Measurements from ENCODE around the gene CSGALNACT2.

The CSGALNACT2 gene

DNA sequence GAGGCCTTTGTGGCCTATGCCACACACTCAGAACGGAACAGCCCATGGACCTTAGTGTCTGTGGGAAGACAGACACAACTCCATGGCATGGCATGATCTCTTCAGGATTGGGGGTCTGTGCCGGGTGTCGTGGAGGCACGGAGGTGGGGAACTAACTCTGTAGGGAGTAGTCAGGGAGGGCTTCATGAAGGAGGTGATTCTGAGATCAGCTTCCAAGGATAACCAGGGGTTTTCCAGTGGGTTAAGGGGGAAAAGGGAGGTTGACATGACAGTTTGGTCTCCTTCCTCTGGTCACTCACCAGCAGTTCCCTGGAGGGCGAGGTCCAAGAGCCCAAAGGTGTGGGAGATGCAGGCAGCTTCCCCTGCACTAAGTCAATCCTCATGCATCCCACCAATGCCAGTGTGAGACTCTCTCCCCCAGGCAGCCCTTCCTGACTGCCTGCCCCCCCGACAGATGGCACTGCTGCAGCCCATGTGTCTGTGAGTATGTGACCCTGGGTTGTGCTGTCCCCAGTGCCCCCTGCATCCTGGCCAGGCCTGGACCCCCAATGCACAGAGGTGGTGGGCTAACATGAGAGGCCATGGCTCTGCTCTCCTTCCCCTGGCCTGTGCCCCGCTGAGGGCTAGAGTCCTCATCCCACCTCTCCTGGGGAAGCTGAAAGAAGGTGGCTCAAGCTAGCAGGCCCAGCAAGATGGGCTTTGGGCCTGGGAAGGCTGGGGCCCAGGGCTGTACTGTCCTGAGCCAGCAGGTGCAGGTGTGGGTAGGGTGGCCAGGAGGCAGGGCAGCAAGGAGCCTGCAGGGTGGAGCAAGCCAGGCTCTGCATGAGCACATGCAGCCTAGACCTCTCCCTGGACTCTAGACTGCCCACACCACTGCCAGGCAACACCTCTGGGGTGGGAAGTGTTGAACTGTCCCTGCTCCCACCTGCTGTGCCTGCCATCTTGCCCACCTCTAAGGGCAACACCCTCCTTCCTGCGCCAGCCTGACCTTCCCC is 88.9 kb downstream of the CSGALNACT2 start:
- DNase-seq (ENCODE audit: low read depth in 4 of 4, low spot score in 1 of 4) = no peak

- DNase-seq (ENCODE audit: low read depth in 4 of 4, low spot score in 1 of 4) = no peak
These were observed 89.9 kb downstream of the CSGALNACT2 start for GRCh38 chr10:43227911-43228782.

GRCh38 chr10:43228783-43229207 is 90.5 kb downstream of the CSGALNACT2 start:
- no peak for DNase-seq (ENCODE audit: low read depth in 4 of 4, low spot score in 1 of 4)

DNA sequence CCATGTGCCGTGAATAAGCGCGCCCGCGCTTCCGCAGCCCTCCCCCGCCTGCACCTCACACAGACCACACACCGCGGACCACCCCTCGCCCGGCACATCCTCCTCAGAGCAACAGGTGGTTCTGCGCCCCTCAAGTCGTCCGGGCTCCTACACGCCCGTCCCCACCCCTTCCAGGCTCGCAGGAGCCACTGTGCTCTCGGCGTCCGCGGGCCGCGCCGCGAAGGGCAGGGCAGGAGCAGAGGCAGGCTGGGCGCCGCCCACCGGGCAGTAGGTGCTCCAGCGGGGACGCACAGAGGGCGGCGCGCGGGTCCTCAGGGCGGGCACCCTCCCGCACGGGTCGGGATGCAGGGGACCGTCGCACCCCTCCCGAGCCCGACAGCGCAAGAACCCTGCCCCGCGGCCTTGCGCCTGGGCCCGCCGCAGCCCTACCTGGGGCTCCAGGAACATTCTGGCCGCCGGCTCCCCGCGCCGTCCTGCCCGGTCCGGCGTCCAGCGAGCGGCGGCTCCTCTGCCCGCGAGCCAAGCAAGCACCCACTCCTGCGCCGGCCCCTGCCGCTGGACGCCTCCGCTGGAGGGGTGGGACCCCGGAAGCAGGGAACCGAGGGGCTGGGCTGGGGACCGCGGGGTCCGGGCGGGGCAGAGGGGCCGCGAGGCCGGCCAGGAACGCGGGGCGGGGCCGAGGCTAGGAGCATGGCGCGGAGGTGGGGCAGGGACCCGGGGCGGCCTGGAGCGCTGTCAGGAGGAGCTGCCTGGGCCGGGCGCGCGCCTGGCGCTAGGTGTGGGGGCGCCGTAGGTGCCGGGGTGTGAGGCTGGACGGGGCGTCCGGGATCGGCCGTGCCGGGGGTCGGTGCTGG is 91.2 kb downstream of the CSGALNACT2 start:
- no peak for DNase-seq (ENCODE audit: low read depth in 4 of 4, low spot score in 1 of 4)

DNA sequence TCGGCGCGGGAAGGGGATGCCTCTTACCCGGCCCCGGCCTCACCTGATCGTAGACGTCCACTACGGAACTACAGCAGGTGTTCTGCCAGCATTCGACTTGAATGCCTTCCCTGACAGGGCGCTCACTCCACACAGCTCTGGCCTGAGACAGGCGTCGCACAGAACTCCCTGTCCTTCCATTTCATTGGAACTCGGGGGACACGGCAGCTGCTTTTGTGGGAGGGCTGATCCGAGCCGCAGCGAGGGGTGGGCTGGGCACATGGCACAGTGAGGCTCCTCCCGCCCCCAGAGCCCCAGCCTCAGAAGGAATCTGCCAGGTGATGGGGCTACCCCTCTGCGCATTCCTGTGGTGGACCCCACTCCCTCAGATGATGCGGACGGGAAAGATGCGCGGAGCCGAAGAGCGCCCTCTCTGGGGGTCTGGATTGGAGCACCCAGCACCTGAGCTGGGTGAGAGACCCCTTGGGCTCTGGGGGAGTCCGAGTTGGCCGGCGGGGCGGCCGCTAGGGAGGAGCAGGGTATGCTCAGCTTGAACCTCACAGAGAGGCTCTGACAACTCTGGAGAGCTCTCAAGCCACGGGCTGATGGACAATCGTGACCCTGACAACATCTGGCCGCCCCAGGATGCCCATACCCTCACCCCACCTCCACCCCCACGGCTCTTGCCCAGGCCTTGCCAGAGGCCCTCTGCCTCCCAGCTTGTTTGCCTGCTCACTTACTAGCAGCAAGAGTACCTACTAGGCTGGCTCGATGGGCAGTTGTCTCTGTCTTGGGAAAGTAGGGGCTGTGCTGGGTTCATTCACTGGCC is 92.1 kb downstream of the CSGALNACT2 start:
- no peak for DNase-seq (ENCODE audit: low read depth in 4 of 4, low spot score in 1 of 4)

- no peak for DNase-seq (ENCODE audit: low read depth in 4 of 4, low spot score in 1 of 4)
These were observed 92.8 kb downstream of the CSGALNACT2 start for GRCh38 chr10:43230909-43231522.

DNA sequence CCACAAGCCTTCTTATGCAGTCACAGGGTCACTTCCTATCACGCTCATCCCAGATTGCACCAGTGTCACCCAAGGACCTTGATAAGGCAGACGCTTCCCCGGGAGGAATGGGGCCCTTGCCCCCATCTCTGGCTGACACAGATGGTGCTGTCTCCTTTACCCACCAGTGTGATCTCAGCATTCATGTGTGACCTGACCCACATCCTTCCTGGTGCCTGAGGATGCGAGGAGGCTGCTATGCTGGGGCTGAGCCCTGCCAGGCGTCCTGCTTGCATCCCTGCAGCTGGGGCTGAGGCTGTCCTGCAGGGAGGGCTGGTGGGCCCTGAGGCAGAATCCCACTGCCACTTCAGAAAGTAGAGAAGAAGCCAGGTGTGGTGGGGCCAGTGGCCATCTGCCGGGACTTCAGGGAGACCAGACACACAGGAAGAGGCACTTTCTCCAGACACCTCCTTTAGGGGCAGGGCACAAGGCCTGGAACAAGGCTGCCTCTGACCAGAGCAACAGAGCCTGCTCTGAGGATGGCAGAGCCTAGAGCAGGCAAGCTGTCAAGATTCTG is 93.4 kb downstream of the CSGALNACT2 start:
- DNase-seq (ENCODE audit: low read depth in 4 of 4, low spot score in 1 of 4) = no peak

DNA sequence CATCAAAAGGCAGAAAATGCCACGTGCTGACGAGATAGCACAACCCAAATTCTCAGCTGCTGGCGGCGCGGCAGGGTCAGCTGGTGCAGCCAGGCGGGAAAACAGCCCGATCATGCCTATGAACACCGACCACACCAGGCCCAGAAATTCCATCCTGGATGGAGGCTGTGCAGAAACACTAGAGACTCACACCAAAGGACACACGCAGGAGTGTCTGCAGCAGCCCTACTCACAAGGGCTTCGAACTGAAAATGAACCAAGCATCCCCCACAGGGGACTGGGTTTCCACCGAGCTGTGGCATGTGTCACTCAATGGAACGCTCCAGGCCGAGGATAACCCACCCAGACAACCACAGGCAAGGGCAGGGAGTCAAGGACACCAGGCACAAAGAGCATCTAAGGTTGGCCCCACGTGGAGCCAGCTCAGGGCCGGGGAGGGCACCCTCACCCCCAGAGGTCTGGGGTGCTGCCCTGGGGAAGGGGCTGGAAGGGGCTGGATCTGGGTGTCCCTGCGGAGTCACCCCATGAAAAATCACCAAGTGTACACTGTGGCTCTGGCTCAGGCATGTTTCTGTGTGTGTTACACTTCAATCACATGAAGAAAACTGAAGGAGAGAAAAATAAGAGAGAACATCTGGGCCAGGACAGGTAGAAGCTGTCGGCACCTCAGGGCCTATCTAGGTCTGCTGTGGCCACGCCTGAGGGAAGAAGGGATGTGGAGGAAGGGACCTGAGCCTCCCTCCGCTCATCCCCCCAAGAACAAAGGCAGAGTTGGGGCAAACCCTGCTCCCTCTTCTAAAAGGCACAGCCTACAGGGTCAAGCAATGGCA is 95.6 kb downstream of the CSGALNACT2 start:
- DNase-seq (ENCODE audit: low read depth in 4 of 4, low spot score in 1 of 4) = no peak

GRCh38 chr10:43234471-43235041 is 96.3 kb downstream of the CSGALNACT2 start:
- no peak for DNase-seq (ENCODE audit: low read depth in 4 of 4, low spot score in 1 of 4)
